OCI-LY3 (cell line): ENCODE results near the gene DTNBP1.

Experiments used
- H2AFZ ChIP-seq: fragments of 200-600, 300-600 bp; shearing (Covaris generic); 2 replicates; pipeline ENCODE4 v1.6.0; 2014; ENCODE audit warnings: antibody characterized with exemption, low read depth, low read length
- H3K27ac ChIP-seq: fragments of 200-600, 300-600 bp; sonication (generic); 2 replicates; pipeline ENCODE4 v1.5.1; 2014; ENCODE audit warnings: mild to moderate bottlenecking, low read length, moderate library complexity, mixed read lengths
- H3K27me3 ChIP-seq: fragments of 200-600, 300-600 bp; sonication (generic); 2 replicates; pipeline ENCODE4 v1.6.1; 2014; ENCODE audit warnings: low read depth, low read length, mixed read lengths
- H3K36me3 ChIP-seq: fragments of 200-600, 300-600 bp; sonication (generic); replicated peaks from 2 replicates; pipeline ENCODE3; 2014; ENCODE audit warnings: low read depth, low read length, mixed read lengths
- H3K4me1 ChIP-seq: fragments of 300-600, 200-600 bp; sonication (generic); 2 replicates; pipeline ENCODE4 v1.6.1; 2014; ENCODE audit warnings: low read length, mixed read lengths
- H3K4me2 ChIP-seq: fragments of 200-600, 300-600 bp; sonication (generic); 2 replicates; pipeline ENCODE4 v1.6.1; 2014; ENCODE audit warnings: low read length, mixed read lengths
- H3K4me3 ChIP-seq: fragments of 300-600, 200-600 bp; sonication (generic); 2 replicates; pipeline ENCODE4 v1.5.1; 2014; ENCODE audit warnings: antibody characterized with exemption, mild to moderate bottlenecking, low read length, moderate library complexity
- H3K79me2 ChIP-seq: fragments of 300-600, 200-600 bp; shearing (Covaris generic); 2 replicates; pipeline ENCODE4 v1.6.1; 2014; ENCODE audit warnings: mild to moderate bottlenecking, low read length, mixed read lengths
- H3K9ac ChIP-seq: fragments of 300-600, 200-600 bp; shearing (Covaris generic); 2 replicates; pipeline ENCODE4 v1.6.0; 2014; ENCODE audit warnings: mild to moderate bottlenecking, low read length, moderate library complexity
- H3K9me3 ChIP-seq: fragments of 200-600, 300-600 bp; shearing (Covaris generic); 2 replicates; pipeline ENCODE4 v1.6.1; 2014; ENCODE audit warnings: low read length, mixed read lengths; ENCODE audit not compliant: insufficient read depth
- H4K20me1 ChIP-seq: fragments of 200-600, 300-600 bp; sonication (generic); 2 replicates; pipeline ENCODE4 v1.6.1; 2016; ENCODE audit warnings: low read length, mixed read lengths; ENCODE audit not compliant: insufficient read depth
- EZH2phosphoT487 ChIP-seq: fragments of 200-600 bp; shearing (Covaris generic); IDR thresholded peaks from 2 replicates; pipeline ENCODE4 v1.6.1; 2018; ENCODE audit warnings: antibody characterized with exemption, mixed run types, low read depth
- TF ChIP-seq, protein P1 (sequence below): fragments of 200-600, 300-600 bp; sonication (generic); IDR thresholded peaks from 2 replicates; pipeline ENCODE4 v1.5.1; 2014; ENCODE audit warnings: antibody characterized with exemption, low read length, low read depth

The DTNBP1 gene

DNA sequence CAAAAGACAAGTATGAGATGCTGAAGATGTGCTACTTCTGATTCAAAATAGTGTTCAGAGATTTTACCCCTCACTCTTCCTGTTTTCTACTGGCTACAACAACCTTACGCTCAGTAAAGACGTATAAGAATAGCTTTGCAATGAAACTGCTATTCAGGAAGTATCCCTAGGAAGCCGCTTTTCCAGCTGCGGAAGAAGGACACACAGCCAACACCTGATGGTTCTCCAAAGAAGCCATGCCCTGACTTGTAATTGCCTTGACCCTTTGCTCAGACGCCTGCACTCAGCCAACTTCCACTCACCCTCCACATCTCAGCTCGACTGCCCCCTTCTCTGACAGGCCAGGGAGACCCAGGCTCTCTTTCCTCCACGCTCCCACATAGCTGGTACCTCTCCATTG is 111.6 kb downstream of the DTNBP1 start:
- no peak overlapping the region for H2AFZ ChIP-seq
- no peak for TF ChIP-seq EZH2phosphoT487
- TF ChIP-seq, protein P1, sequence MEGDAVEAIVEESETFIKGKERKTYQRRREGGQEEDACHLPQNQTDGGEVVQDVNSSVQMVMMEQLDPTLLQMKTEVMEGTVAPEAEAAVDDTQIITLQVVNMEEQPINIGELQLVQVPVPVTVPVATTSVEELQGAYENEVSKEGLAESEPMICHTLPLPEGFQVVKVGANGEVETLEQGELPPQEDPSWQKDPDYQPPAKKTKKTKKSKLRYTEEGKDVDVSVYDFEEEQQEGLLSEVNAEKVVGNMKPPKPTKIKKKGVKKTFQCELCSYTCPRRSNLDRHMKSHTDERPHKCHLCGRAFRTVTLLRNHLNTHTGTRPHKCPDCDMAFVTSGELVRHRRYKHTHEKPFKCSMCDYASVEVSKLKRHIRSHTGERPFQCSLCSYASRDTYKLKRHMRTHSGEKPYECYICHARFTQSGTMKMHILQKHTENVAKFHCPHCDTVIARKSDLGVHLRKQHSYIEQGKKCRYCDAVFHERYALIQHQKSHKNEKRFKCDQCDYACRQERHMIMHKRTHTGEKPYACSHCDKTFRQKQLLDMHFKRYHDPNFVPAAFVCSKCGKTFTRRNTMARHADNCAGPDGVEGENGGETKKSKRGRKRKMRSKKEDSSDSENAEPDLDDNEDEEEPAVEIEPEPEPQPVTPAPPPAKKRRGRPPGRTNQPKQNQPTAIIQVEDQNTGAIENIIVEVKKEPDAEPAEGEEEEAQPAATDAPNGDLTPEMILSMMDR: no peak
- H3K4me3 ChIP-seq: no peak overlapping the region
- H3K27ac ChIP-seq: no peak overlapping the region
- no peaks in the 10 kb centered on the region for H3K79me2 ChIP-seq
- peaks cover 6% of the 10 kb centered on the region for H3K4me1 ChIP-seq
- H4K20me1 ChIP-seq: no peaks in the 10 kb centered on the region
- H3K9ac ChIP-seq: no peak overlapping the region
- H3K4me2 ChIP-seq: no peak overlapping the region
- no peaks in the 10 kb centered on the region for H3K36me3 ChIP-seq
- no peaks in the 10 kb centered on the region for H3K27me3 ChIP-seq
- H3K9me3 ChIP-seq: no peaks in the 10 kb centered on the region

DNA sequence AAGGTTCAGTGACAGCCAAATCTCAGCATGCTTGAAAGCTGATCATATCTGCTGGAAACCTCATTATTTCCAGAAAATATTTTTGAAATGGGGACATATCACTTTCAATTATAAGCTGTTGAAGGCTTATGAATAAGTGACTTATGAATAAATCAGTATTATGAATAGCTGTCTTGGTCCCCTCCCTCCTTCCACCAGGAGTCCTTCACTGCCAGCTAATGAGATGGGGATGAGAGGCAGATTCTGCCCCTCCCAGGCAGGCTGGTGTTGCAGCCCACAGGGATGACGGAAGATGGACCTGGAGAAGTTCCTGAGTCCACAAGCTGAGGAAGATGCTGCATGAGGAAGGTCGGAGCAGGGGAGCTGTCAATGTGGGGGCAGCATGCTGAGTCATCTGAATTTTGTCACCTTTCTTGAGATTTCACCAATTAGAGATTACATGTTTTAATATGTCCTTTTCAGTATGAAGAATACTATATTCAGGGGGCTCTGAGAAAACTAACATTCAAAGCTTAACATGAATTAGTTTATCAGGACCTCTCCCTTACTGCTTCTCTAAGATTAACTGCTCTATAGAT is 112.2 kb downstream of the DTNBP1 start:
- TF ChIP-seq EZH2phosphoT487: no peak
- TF ChIP-seq, protein P1: no peak
- no peaks in the 10 kb centered on the region for H3K36me3 ChIP-seq
- no peak overlapping the region for H3K27ac ChIP-seq
- no peaks in the 10 kb centered on the region for H3K27me3 ChIP-seq
- no peaks in the 10 kb centered on the region for H3K79me2 ChIP-seq
- H3K4me3 ChIP-seq: no peak overlapping the region
- H3K9me3 ChIP-seq: no peaks in the 10 kb centered on the region
- no peak overlapping the region for H3K9ac ChIP-seq
- H2AFZ ChIP-seq: no peak overlapping the region
- H4K20me1 ChIP-seq: no peaks in the 10 kb centered on the region
- no peak overlapping the region for H3K4me2 ChIP-seq
- peaks cover 6% of the 10 kb centered on the region for H3K4me1 ChIP-seq

- H3K9me3 ChIP-seq: peaks cover under 1% of the 10 kb centered on the region; the same call in 1 of the 2 replicates
- H3K79me2 ChIP-seq: no peaks in the 10 kb centered on the region
- no peak overlapping the region for H3K27ac ChIP-seq
- TF ChIP-seq, protein P1: no peak
- TF ChIP-seq EZH2phosphoT487: no peak
- peaks cover 6% of the 10 kb centered on the region for H3K4me1 ChIP-seq
- H3K4me3 ChIP-seq: no peak overlapping the region
- H3K4me2 ChIP-seq: no peak overlapping the region
- H2AFZ ChIP-seq: no peak overlapping the region
- no peaks in the 10 kb centered on the region for H4K20me1 ChIP-seq
- H3K36me3 ChIP-seq: peaks cover 4% of the 10 kb centered on the region
- no peaks in the 10 kb centered on the region for H3K27me3 ChIP-seq
- no peak overlapping the region for H3K9ac ChIP-seq
Measured at GRCh38 chr6:15549371-15549770, 113.5 kb downstream of the DTNBP1 start.

DNA sequence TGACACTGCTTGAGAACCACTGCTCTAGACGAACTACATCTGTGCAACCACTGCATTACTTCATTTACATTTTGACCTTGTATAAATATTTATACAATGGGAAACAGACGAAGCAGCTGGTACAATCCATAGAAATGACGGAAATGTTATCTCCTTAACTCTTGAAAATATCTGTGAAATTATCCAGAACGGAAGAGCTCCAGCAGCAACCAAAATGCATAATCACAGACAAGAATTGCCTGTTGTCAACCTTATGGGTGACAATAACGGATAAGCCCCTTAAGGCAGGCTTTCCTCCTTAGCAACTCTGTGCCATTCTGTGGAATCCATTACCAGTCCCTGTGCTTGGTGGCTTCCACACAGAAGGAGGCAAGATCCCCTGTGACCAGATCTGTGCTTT is 115.4 kb downstream of the DTNBP1 start:
- Histone ChIP-seq H3K27me3 (no peaks in the 10 kb centered on the region), H2AFZ (no peak overlapping the region), H3K36me3 (peaks cover 12% of the 10 kb centered on the region), H3K4me3 (no peak overlapping the region), H3K4me2 (no peak overlapping the region), H3K9ac (no peak overlapping the region), H4K20me1 (no peaks in the 10 kb centered on the region), H3K79me2 (no peaks in the 10 kb centered on the region), H3K27ac (no peak overlapping the region), H3K9me3 (peaks cover 6% of the 10 kb centered on the region; the same call in 1 of the 2 replicates), H3K4me1 (peaks cover 17% of the 10 kb centered on the region)
- TF ChIP-seq EZH2phosphoT487: no peak
- TF ChIP-seq, protein P1: no peak
